ENCODE data around the gene SLC25A11. TPM values are rescaled to one million over a fixed set of nuclear protein-coding genes. Genes with fewer than 3 reads are reported as not detected.

SLC25A11 gene
- total RNA-seq, 1 donor from 2014 or later = 36.8 TPM

DNA sequence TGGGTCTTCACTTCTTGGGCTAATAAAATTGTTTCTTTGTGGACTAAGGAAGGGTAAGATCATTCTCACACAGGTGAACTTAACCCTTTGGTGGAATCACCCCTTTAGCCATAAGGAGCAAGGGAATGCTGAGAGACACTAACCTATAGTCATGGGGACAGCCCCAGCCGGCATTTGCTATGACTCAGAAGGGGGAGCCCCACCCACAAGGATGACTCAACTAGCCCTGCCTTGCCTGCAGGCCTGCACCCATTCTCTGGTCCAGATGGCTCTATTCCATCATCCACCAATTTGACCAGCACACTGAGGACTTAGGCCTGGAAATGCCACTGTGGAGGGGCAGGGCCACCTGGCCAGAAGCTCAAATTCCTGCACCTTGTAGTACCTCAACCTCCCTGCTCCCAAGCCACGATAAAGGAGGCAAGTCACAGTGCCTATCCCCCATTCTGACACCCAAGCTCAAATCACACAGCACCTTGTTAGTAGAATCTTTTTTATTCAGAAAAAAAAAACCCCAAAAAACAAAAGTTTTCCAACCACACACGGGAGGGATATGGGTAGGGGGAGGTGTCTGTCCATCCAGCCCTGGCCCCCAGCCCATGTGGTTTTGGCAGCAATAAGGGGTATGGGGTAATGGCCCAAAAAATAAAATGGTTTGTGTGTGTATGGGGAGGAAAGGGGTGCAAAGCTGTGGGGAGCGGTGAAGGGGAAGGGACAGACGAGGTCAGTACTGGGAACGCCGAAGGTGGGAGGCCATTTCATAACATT is 5.5 kb upstream of the SLC25A11 start:
- H3K27ac Mint-ChIP-seq (ENCODE audit: unreplicated experiment) = peak overlapping the region; percentile 96
- Histone ChIP-seq H3K9ac (ENCODE audit: low read length) (peak overlapping the region; percentile 93), H2AFZ (ENCODE audit: low read depth, low read length) (no peak overlapping the region), H3K4me3 (ENCODE audit: insufficient read depth, low read depth, low read length) (peak overlapping the region; percentile 82), H4K20me1 (ENCODE audit: insufficient read depth, low read length) (peaks cover 60% of the 10 kb centered on the region), H3K4me2 (ENCODE audit: low read length) (peak overlapping the region; percentile 99), H3K27me3 (ENCODE audit: insufficient read depth, low read length) (no peaks in the 10 kb centered on the region), H3K9me3 (ENCODE audit: insufficient read depth, low read depth, low read length) (no peaks in the 10 kb centered on the region), H3K79me2 (ENCODE audit: insufficient read depth, low read length) (peaks cover 79% of the 10 kb centered on the region), H3K4me1 (ENCODE audit: insufficient read depth, low read length) (peaks cover 35% of the 10 kb centered on the region), H3K27ac (ENCODE audit: low read depth, low read length) (peak overlapping the region; percentile 89), H3K36me3 (ENCODE audit: insufficient read depth, low read length) (peaks cover 37% of the 10 kb centered on the region)
- TF ChIP-seq, protein P1, sequence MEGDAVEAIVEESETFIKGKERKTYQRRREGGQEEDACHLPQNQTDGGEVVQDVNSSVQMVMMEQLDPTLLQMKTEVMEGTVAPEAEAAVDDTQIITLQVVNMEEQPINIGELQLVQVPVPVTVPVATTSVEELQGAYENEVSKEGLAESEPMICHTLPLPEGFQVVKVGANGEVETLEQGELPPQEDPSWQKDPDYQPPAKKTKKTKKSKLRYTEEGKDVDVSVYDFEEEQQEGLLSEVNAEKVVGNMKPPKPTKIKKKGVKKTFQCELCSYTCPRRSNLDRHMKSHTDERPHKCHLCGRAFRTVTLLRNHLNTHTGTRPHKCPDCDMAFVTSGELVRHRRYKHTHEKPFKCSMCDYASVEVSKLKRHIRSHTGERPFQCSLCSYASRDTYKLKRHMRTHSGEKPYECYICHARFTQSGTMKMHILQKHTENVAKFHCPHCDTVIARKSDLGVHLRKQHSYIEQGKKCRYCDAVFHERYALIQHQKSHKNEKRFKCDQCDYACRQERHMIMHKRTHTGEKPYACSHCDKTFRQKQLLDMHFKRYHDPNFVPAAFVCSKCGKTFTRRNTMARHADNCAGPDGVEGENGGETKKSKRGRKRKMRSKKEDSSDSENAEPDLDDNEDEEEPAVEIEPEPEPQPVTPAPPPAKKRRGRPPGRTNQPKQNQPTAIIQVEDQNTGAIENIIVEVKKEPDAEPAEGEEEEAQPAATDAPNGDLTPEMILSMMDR (IDR thresholded peaks at IDR 0.05; ENCODE audit: insufficient read depth, low read depth, low read length) = no peak
- TF ChIP-seq EZH2 (IDR thresholded peaks at IDR 0.05; ENCODE audit: insufficient read depth, low read length) = no peak
- peak; percentile 86 for DNase-seq (ENCODE audit: low read depth)
- peaks cover 25% of the 10 kb centered on the region for H3K36me3 Mint-ChIP-seq (ENCODE audit: low read depth, unreplicated experiment)
- peak overlapping the region; percentile 98 for H3K4me3 Mint-ChIP-seq (ENCODE audit: unreplicated experiment)
- peaks cover 33% of the 10 kb centered on the region for H3K4me1 Mint-ChIP-seq (ENCODE audit: low read depth, unreplicated experiment)
- no peaks in the 10 kb centered on the region for H3K9me3 Mint-ChIP-seq (ENCODE audit: unreplicated experiment)
- FAIRE-seq = peak; percentile 64
- no peaks in the 10 kb centered on the region for H3K27me3 Mint-ChIP-seq (ENCODE audit: low read depth, unreplicated experiment)

DNA sequence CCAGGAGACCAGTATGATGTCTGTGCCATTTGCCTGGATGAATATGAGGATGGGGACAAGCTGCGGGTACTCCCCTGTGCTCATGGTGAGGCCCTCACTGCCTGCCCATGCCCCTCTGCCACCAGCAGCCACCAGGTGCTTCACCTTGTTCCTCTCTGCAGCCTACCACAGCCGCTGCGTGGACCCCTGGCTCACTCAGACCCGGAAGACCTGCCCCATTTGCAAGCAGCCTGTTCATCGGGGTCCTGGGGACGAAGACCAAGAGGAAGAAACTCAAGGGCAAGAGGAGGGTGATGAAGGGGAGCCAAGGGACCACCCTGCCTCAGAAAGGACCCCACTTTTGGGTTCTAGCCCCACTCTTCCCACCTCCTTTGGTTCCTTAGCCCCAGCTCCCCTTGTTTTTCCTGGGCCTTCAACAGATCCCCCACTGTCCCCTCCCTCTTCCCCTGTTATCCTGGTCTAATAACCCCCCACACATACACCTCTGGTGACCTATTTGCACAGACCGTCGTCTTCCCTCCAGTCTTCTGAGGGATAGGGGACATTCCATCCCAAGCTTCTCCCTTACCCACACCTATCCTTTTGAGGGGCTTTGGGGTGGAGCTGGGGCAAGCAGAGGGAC is 4.8 kb upstream of the SLC25A11 start:
- Mint-ChIP-seq H3K9me3 (ENCODE audit: unreplicated experiment) (peaks cover 2% of the 10 kb centered on the region), H3K4me1 (ENCODE audit: low read depth, unreplicated experiment) (peaks cover 33% of the 10 kb centered on the region), H3K4me3 (ENCODE audit: unreplicated experiment) (peak overlapping the region; percentile 98), H3K27me3 (ENCODE audit: low read depth, unreplicated experiment) (no peaks in the 10 kb centered on the region), H3K36me3 (ENCODE audit: low read depth, unreplicated experiment) (peaks cover 25% of the 10 kb centered on the region), H3K27ac (ENCODE audit: unreplicated experiment) (peak overlapping the region; percentile 96)
- Histone ChIP-seq H3K36me3 (ENCODE audit: insufficient read depth, low read length) (peaks cover 37% of the 10 kb centered on the region), H3K27ac (ENCODE audit: low read depth, low read length) (peak overlapping the region; percentile 89), H3K4me1 (ENCODE audit: insufficient read depth, low read length) (peaks cover 31% of the 10 kb centered on the region), H3K9ac (ENCODE audit: low read length) (peak overlapping the region; percentile 93), H3K9me3 (ENCODE audit: insufficient read depth, low read depth, low read length) (no peaks in the 10 kb centered on the region), H3K4me2 (ENCODE audit: low read length) (peak overlapping the region; percentile 99), H4K20me1 (ENCODE audit: insufficient read depth, low read length) (peaks cover 60% of the 10 kb centered on the region), H3K79me2 (ENCODE audit: insufficient read depth, low read length) (peaks cover 79% of the 10 kb centered on the region), H3K27me3 (ENCODE audit: insufficient read depth, low read length) (no peaks in the 10 kb centered on the region), H2AFZ (ENCODE audit: low read depth, low read length) (no peak overlapping the region), H3K4me3 (ENCODE audit: insufficient read depth, low read depth, low read length) (peak overlapping the region; percentile 82)
- no peak for FAIRE-seq
- no peak for DNase-seq (ENCODE audit: low read depth)
- TF ChIP-seq EZH2 (IDR thresholded peaks at IDR 0.05; ENCODE audit: insufficient read depth, low read length) = no peak
- TF ChIP-seq, protein P1 (IDR thresholded peaks at IDR 0.05; ENCODE audit: insufficient read depth, low read depth, low read length) = no peak

All from astrocyte (in vitro differentiated cells and primary cell).